HG02588 (cell line): ENCODE results near the gene ZP1.

Source experiments
- ATAC-seq: cut with Tn5 transposase; IDR thresholded peaks from one replicate; pipeline ENCODE4 v1.9.1; 2021; ENCODE audit warnings: mild to moderate bottlenecking, moderate library complexity; ENCODE audit not compliant: unreplicated experiment

Gene ZP1

DNA sequence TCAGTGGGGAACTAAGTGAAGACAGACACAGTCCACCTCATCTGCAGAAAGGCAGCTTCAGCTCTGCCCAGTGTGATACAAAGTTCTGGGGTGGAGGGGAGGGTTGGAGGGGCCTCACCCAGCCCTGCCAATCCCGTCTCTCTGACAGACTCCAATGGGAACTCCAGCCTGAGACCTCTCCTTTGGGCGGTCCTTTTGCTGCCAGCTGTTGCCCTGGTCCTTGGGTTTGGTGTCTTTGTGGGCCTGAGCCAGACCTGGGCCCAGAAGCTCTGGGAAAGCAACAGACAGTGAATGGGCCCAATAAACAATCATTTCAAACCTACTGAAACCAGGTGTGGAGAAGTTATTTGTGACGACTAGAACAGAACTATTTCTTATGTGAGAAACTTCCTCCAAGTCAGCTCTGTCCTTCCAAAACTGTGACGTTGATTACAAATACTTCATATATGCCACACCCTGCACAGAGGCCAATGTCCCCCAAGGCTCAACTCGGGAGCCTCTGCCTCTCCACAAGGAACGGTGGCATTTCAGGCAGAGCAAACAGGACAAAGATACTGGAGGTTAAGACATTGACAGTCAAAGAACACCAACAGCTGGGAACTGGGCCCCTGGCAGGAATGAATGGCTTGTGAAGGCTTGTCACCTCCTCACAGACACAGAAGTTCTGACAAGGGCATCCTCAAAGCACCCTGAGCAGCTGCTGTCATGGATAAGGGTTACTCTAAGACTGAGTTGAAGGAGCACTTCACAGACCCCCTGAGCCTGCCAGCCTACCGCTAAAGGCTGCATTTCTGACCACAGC, 8.2 kb downstream of the ZP1 start:
- no peak for ATAC-seq

- ATAC-seq = no peak
Observed at GRCh38 chr11:60876168-60876485, 8.8 kb downstream of the ZP1 start.

DNA sequence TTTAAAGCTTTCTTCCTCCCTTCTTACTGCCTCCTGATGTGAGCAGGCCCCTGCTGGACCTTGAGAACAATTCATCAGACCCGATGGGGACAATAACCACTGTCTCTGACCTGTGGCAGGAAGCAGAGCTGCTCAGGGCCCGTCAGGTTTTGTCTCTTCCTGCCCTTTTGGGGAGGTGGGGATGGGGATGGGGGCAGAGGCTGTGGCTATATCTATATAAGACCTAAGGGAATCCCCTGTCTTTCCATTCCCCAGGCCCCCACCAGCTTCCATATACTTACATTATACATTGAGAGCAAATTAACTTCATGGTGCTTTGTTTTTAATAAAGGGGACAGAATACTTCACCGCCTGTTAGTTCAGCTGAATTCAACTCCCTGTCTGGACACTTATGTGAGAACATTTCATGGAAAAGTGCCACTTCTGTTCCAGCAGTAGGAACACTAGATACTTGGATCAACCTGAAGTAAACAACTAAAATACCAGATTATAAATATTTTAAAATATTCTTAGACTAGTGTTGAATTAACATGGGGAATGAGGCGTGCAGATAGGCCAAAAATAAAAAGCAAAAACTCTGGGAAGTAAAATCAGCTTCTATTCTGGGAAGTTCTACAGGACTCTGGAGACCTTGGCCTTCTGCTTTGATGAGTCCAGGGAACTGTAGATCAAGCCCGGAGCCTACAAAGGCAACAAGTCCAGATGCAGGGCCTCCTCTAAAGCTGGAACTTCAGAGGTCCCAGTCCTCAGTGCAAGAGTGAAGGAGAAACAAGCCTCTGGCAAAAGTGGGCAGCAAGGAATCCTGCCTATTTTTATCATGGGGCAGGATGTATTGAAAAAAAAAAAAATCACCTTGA, 11.1 kb downstream of the ZP1 start:
- no peak for ATAC-seq

DNA sequence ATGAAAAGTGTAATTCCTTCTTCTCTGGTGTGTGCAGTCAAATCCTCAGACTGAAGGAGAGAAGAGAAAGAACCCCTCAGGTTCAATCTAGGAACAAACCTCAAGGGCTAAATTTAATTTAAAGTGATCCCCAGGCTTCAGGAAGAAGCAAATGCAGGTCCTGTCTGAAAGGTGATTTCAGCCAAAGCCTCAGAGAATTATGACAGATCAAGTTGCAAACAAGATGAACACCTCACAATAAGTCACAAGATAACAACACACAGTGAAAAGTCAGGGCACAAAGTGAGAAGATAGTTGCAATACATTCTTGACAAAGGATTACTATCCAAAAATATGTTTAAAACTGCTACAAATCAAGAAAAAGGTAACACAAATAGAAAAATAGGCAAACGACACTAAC, 11.8 kb downstream of the ZP1 start:
- ATAC-seq = no peak

GRCh38 chr11:60879971-60880588, 12.7 kb downstream of the ZP1 start:
- ATAC-seq = no peak

GRCh38 chr11:60880643-60881282, 13.4 kb downstream of the ZP1 start:
- no peak for ATAC-seq

- ATAC-seq = no peak
Observed at GRCh38 chr11:60887556-60887955, 20.2 kb downstream of the ZP1 start.

DNA sequence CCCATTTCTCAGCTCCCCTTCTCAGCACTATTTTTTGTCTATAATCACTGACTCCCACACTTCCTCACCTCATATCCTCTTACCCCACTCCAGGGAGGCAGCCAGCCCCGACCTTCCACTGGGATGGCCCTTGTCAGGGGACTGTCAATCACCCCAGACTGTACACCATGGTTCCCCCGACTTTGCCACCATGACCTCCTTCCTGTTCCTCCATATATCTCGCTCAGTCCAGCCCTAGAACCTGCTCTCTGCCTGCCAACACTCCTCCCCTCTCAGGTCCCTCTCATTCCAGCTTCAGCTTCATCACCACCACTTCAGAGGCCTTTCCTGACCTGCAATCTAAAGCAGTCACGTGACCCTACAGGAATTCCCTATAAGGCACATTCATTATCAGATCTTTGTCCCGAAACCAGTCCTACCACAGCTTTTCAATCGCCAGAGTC, 22.5 kb downstream of the ZP1 start:
- ATAC-seq = no peak

DNA sequence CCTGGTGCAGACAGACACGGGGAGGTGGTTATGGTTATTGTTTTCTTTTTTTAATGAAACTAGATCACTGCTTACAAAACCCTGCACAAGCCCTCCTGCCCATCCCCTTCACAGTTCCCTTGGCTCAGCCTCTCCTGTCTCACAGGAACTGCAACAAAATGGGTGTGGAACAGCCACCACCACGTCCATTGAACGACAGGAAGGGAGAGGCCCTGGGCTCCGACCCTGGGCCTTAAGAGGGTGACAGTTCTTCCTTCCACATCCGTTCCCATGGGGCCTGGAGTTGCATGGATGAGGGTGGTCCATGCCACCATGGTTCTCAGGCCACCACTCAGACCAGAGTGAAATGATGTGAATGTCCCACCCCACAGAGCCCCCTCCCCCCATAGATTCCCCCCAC, 23.4 kb downstream of the ZP1 start:
- no peak for ATAC-seq

- no peak for ATAC-seq
Observed at GRCh38 chr11:60891103-60891741, 23.9 kb downstream of the ZP1 start.

GRCh38 chr11:60895687-60896086, 28.3 kb downstream of the ZP1 start:
- ATAC-seq = no peak

DNA sequence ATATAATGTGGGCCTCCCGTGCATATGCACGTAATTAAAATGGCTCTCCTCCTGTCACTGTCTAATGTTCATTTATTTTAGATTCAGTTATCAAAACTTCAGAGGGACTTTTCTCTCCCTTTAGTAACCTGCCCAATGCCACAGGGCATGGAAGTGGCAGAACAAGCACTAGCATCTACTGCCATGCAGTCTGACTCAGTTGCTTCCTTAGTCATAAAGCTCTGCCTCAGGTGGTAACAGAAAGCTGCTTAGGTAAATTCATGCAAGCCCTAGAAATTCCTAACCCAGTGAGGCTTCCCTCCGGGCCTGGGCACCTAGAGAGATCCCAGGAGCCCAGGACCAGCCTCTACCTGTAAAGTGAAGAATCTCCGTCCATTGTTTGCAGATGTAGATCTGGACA, 30.2 kb downstream of the ZP1 start:
- no peak for ATAC-seq

GRCh38 chr11:60899046-60899936, 31.9 kb downstream of the ZP1 start:
- no peak for ATAC-seq

GRCh38 chr11:60899977-60900376, 32.6 kb downstream of the ZP1 start:
- no peak for ATAC-seq

DNA sequence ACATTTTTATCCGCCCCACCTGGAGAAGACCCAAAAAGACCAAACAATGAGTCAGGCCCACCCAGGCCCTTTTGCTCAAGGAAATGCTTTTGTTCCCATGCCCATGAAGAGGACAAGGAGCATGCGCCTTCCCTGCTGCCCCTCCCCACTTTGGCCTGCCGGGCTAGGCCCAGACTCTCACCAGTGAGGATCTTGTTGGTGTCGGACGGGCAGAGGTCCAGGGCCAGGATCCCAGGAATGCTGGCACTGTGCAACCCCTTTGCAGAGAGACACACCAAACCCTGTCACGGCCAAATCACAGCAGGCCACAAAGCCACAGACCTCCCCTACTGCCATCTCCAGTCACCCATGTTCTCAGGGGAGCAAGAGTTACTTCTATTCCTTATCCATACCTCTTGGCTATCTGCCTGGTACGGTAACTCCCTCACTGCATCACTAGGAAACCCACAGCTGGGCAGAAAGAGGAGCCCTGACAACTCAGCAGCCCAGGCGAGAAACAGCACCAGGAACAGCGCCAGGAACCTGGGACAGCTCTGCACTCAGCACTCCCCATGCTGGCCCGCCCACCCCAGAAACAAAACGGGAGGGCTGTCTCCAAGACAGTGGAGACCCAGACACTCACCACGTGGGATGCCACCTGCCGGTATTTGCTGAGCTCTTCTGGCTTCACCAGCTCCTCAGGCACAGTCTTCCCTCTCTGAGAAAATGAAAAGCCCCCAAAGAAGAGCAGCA, 33.5 kb downstream of the ZP1 start:
- no peak for ATAC-seq

DNA sequence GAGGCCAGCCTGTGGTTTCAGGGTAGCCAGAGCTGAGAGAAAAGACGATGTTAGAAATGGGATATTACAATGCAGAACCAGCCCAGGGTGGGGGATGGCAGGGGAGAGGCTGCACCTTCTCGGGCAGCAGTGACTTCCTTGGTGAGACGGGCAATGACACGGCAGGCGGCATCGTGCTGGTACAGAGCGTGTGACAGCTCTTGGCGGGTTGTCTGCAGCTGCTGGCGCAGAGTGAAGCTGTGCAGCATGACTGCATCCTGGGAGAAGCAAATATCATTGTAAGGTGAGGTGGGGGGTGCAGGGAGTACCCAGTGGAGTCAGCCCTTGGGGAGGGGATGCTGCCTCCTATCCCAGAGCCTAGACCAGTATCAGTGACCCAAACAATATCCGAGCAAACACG, 35.3 kb downstream of the ZP1 start:
- no peak for ATAC-seq

DNA sequence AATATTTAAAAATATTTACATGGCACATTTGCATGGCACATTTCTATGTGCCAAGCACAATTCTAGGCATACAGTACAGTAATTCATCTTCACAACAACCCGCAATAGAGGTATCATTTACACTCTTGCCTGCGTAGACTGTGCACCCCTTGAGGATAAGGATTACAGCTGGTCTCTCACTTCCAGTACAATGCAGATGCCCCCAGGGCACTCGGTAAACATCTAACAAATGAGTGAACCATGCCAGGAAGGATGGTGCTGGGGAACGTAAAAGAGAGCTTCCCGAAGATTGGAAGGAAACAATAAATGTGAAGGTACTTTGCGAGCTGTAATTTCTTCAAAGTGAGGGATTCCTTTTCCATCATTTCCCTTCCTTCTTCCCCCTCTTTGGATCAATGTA, 37.7 kb downstream of the ZP1 start:
- no peak for ATAC-seq

GRCh38 chr11:60905551-60906113, 38.3 kb downstream of the ZP1 start:
- no peak for ATAC-seq
